H1 (cell line): Measurements from ENCODE around the gene DMWD. TPM values are rescaled to one million over a fixed set of nuclear protein-coding genes. Genes with fewer than 3 reads are reported as not detected.

Experiments used
- BACH1 ChIP-seq: IDR thresholded peaks from 2 replicates; pipeline ENCODE4 v1.6.1; 2012; ENCODE audit warnings: low read length, improper control_type of control experiment
- CREB1 ChIP-seq: IDR thresholded peaks from 2 replicates; pipeline ENCODE4 v1.6.1; 2012; ENCODE audit warnings: inconsistent platforms
- EZH2 ChIP-seq: fragments of 200-600 bp; sonication (generic); IDR thresholded peaks from 2 replicates; pipeline ENCODE4 v1.7.1; 2012; ENCODE audit warnings: low read depth, mild to moderate bottlenecking, moderate library complexity, low read length, inconsistent platforms; ENCODE audit not compliant: severe bottlenecking
- FOSL1 ChIP-seq: IDR thresholded peaks from 2 replicates; pipeline ENCODE4 v1.6.1; 2011; ENCODE audit warnings: mild to moderate bottlenecking, low read depth, low read length, moderate library complexity; ENCODE audit not compliant: insufficient read depth
- JUND ChIP-seq: IDR thresholded peaks from 2 replicates; pipeline ENCODE4 v1.6.1; 2011; ENCODE audit warnings: mild to moderate bottlenecking, improper control_type of control experiment, low read length
- KDM4A ChIP-seq: IDR thresholded peaks from one replicate; pipeline ENCODE4 v1.7.1; 2012; ENCODE audit warnings: low read depth, mild to moderate bottlenecking, moderate library complexity, low read length, inconsistent platforms; ENCODE audit not compliant: severe bottlenecking
- NANOG ChIP-seq: IDR thresholded peaks from 2 replicates; pipeline ENCODE4 v1.6.1; 2011; ENCODE audit warnings: low read length, low read depth, mild to moderate bottlenecking, inconsistent platforms; ENCODE audit not compliant: insufficient read depth, poor library complexity, severe bottlenecking
- RAD21 ChIP-seq, 2 experiments: IDR thresholded peaks in 1 of 2; conservative IDR thresholded peaks in 1 of 2; 2 replicates each; pipeline ENCODE4 v1.6.1; 2011; ENCODE audit warnings: low read depth in 2 of 2, low read length in 2 of 2, improper control_type of control experiment in 1 of 2, inconsistent platforms in 1 of 2, mild to moderate bottlenecking in 1 of 2, moderate library complexity in 1 of 2
- RXRA ChIP-seq: IDR thresholded peaks from 2 replicates; pipeline ENCODE4 v1.6.1; 2011; ENCODE audit warnings: low read depth, mild to moderate bottlenecking, low read length, moderate library complexity; ENCODE audit not compliant: insufficient read depth
- SP2 ChIP-seq: IDR thresholded peaks from 2 replicates; pipeline ENCODE4 v1.6.1; 2012; ENCODE audit warnings: mild to moderate bottlenecking, low read length, inconsistent platforms
- YY1 ChIP-seq: IDR thresholded peaks from 2 replicates; pipeline ENCODE4 v1.6.1; 2011; ENCODE audit warnings: low read depth, mild to moderate bottlenecking, low read length
- polyA plus RNA-seq, 7 experiments: library from polyadenylated mRNA; depleted of rRNA in 3 of 7; stranded (reverse) in 5 of 7; unstranded in 2 of 7; fragments of >200 nt in 5 of 7; fragments of 200-250 nt in 2 of 7; gene quantifications; 1 replicate in 5 of 7; 2 replicates in 1 of 7; 4 replicates in 1 of 7; pipeline versions ENCODE4 v1.2.1 to v1.2.3, GENCODE V29; 2011 to 2013; ENCODE audit warnings: missing spikeins in 2 of 7, mixed read lengths in 2 of 7
- total RNA-seq: library from RNA; stranded (reverse); fragmentation: NEBNext Ultra II Directional; extraction: Animal tissue kit (Norgen Biotek cat#: 25700); gene quantifications from 2 replicates; pipeline ENCODE4 v1.2.1, GENCODE V29; 2021
- TF ChIP-seq, protein P1 (sequence below): fragments of 300-600 bp; sonication (generic); IDR thresholded peaks from 2 replicates; pipeline ENCODE4 v1.7.1; 2012; ENCODE audit warnings: low read length, moderate library complexity, mild to moderate bottlenecking, inconsistent platforms; ENCODE audit not compliant: insufficient replicate concordance

DMWD gene
- total and polyA plus RNA-seq, 2 of the 8 experiments (the other 6 are each of a cell fraction or from before 2014, with no cell fraction given), result 13.6 to 41.0 TPM

DNA sequence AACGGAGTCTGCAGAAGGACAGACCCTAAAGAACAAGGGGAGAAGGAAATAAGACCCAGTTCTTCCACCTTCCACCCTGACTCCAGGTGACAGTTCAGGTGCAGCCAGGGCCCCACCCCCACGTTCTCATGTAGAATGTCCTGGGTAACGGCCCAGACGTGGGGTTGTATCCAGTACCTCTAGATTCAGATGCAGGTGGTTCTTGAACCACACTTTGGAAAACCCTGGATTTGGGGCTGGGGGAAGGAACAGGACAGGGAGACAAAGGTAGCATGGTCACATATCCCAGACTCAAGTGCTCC lies 12.5 kb downstream of the DMWD start (continued):
- TF ChIP-seq, protein P1, sequence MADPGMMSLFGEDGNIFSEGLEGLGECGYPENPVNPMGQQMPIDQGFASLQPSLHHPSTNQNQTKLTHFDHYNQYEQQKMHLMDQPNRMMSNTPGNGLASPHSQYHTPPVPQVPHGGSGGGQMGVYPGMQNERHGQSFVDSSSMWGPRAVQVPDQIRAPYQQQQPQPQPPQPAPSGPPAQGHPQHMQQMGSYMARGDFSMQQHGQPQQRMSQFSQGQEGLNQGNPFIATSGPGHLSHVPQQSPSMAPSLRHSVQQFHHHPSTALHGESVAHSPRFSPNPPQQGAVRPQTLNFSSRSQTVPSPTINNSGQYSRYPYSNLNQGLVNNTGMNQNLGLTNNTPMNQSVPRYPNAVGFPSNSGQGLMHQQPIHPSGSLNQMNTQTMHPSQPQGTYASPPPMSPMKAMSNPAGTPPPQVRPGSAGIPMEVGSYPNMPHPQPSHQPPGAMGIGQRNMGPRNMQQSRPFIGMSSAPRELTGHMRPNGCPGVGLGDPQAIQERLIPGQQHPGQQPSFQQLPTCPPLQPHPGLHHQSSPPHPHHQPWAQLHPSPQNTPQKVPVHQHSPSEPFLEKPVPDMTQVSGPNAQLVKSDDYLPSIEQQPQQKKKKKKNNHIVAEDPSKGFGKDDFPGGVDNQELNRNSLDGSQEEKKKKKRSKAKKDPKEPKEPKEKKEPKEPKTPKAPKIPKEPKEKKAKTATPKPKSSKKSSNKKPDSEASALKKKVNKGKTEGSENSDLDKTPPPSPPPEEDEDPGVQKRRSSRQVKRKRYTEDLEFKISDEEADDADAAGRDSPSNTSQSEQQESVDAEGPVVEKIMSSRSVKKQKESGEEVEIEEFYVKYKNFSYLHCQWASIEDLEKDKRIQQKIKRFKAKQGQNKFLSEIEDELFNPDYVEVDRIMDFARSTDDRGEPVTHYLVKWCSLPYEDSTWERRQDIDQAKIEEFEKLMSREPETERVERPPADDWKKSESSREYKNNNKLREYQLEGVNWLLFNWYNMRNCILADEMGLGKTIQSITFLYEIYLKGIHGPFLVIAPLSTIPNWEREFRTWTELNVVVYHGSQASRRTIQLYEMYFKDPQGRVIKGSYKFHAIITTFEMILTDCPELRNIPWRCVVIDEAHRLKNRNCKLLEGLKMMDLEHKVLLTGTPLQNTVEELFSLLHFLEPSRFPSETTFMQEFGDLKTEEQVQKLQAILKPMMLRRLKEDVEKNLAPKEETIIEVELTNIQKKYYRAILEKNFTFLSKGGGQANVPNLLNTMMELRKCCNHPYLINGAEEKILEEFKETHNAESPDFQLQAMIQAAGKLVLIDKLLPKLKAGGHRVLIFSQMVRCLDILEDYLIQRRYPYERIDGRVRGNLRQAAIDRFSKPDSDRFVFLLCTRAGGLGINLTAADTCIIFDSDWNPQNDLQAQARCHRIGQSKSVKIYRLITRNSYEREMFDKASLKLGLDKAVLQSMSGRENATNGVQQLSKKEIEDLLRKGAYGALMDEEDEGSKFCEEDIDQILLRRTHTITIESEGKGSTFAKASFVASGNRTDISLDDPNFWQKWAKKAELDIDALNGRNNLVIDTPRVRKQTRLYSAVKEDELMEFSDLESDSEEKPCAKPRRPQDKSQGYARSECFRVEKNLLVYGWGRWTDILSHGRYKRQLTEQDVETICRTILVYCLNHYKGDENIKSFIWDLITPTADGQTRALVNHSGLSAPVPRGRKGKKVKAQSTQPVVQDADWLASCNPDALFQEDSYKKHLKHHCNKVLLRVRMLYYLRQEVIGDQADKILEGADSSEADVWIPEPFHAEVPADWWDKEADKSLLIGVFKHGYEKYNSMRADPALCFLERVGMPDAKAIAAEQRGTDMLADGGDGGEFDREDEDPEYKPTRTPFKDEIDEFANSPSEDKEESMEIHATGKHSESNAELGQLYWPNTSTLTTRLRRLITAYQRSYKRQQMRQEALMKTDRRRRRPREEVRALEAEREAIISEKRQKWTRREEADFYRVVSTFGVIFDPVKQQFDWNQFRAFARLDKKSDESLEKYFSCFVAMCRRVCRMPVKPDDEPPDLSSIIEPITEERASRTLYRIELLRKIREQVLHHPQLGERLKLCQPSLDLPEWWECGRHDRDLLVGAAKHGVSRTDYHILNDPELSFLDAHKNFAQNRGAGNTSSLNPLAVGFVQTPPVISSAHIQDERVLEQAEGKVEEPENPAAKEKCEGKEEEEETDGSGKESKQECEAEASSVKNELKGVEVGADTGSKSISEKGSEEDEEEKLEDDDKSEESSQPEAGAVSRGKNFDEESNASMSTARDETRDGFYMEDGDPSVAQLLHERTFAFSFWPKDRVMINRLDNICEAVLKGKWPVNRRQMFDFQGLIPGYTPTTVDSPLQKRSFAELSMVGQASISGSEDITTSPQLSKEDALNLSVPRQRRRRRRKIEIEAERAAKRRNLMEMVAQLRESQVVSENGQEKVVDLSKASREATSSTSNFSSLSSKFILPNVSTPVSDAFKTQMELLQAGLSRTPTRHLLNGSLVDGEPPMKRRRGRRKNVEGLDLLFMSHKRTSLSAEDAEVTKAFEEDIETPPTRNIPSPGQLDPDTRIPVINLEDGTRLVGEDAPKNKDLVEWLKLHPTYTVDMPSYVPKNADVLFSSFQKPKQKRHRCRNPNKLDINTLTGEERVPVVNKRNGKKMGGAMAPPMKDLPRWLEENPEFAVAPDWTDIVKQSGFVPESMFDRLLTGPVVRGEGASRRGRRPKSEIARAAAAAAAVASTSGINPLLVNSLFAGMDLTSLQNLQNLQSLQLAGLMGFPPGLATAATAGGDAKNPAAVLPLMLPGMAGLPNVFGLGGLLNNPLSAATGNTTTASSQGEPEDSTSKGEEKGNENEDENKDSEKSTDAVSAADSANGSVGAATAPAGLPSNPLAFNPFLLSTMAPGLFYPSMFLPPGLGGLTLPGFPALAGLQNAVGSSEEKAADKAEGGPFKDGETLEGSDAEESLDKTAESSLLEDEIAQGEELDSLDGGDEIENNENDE, result no peak
- no peak for TF ChIP-seq SP2
- TF ChIP-seq FOSL1, result no peak
- no peak for TF ChIP-seq CREB1
- no peak for TF ChIP-seq EZH2
- no peak for TF ChIP-seq RXRA
- TF ChIP-seq NANOG, result no peak
- TF ChIP-seq JUND, result no peak
- no peak for TF ChIP-seq YY1
- TF ChIP-seq RAD21 (IDR thresholded peaks at IDR 0.05 in 1 of 2, conservative IDR thresholded peaks at IDR 0.05 in 1 of 2; ENCODE audit: low read depth in 2 of 2, low read length in 2 of 2), result no peak
- TF ChIP-seq KDM4A, result no peak
- no peak for TF ChIP-seq BACH1
